AG04450 (cell line): Measurements from ENCODE around the gene MAD1L1. TPM values are rescaled to one million over a fixed set of nuclear protein-coding genes. Genes with fewer than 3 reads are reported as not detected.

Source experiments
- CTCF ChIA-PET: fragments of 300-600, 350-600 bp; formaldehyde crosslinking; extraction: SDS; loops from one replicate; lab custom pipeline; 2022; ENCODE audit warnings: antibody characterized with exemption, inconsistent platforms; lab: Charles Lee
- POLR2A ChIA-PET: fragments of 350-600 bp; formaldehyde crosslinking; extraction: SDS; loops from one replicate; lab custom pipeline; 2021; ENCODE audit warnings: antibody characterized with exemption, inconsistent platforms; lab: Yijun Ruan, JAX
- DNase-seq: peaks from one replicate; pipeline ENCODE4 v3.0.0-alpha.2; 2011; ENCODE audit warnings: low read depth, low spot score
- H3K27ac ChIP-seq: one replicate; pipeline ENCODE4 v1.5.1; 2012; ENCODE audit warnings: low read depth, low read length, control low read depth
- H3K27me3 ChIP-seq: one replicate; pipeline ENCODE4 v1.6.0; 2012; ENCODE audit warnings: low read length; ENCODE audit not compliant: control insufficient read depth, insufficient read depth
- H3K4me3 ChIP-seq: 2 replicates; pipeline ENCODE4 v1.5.1; 2011; ENCODE audit warnings: mild to moderate bottlenecking, low read depth, low read length, control low read depth
- H3K9me3 ChIP-seq: 2 replicates; pipeline ENCODE4 v1.5.1; 2012; ENCODE audit warnings: low read length; ENCODE audit not compliant: control insufficient read depth, insufficient read depth
- CTCF ChIP-seq: IDR thresholded peaks from 2 replicates; pipeline ENCODE4 v1.5.1; 2011; ENCODE audit warnings: low read depth, low read length, control low read depth, inconsistent platforms
- polyA plus RNA-seq: library from polyadenylated mRNA; depleted of rRNA; stranded (reverse); fragments of >200 nt; gene quantifications from 2 replicates; pipeline ENCODE4 v1.2.3, GENCODE V29; 2011

Gene MAD1L1
- polyA plus RNA-seq, 1 experiment: 11.9 TPM

DNA sequence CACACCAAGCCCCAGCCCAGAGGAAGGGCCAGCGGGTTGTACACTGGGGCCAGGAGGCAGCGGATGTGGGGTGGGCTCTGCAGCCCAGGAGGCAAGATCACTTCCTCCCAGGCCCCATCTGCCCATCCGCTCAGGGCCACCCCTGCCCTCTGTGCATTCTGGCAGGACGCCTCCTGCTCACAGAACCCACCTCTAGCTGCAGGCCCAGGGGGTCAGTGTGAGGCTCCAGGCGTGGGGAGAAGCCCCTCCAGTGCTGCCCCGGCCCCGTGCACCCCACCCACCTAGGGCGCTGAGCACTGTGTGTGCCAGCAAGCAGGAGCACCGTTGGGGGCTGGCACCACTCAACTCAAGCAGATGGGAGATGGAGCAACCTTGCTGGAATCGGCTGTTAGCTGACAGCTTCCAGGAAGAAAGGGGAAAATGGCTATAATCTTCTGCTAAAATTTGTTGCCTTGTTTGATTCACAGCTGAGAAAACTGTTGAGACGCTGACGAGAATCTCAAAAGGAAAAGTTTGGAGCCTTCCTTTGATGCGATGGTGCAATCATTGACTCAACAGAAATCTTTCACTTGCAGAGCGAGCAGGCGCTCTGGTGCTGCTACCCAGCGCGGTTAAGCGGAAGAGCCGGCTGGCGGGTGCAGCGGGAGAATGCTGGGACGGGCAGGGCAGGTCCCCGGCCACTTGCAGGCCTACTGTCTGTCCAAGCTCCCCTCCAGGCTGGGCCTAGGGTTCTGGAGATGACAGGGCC is 286.5 kb downstream of the MAD1L1 start:
- no peak overlapping the region for H3K27ac ChIP-seq
- no peak overlapping the region for H3K4me3 ChIP-seq
- H3K27me3 ChIP-seq: no peaks in the 10 kb centered on the region
- CTCF ChIA-PET: no interaction called here
- TF ChIP-seq CTCF: no peak
- POLR2A ChIA-PET: no interaction called here
- H3K9me3 ChIP-seq: peaks cover 3% of the 10 kb centered on the region; the same call in 1 of the 2 replicates
- DNase-seq: no peak

GRCh38 chr7:1945558-1945957 is 287.2 kb downstream of the MAD1L1 start:
- ChIA-PET CTCF (no interaction called here), POLR2A (no interaction called here)
- Histone ChIP-seq H3K27me3 (no peaks in the 10 kb centered on the region), H3K27ac (no peak overlapping the region), H3K9me3 (peaks cover 3% of the 10 kb centered on the region; the same call in 1 of the 2 replicates), H3K4me3 (no peak overlapping the region)
- TF ChIP-seq CTCF: no peak
- DNase-seq: no peak

- no peak for TF ChIP-seq CTCF
- no peak for DNase-seq
- Histone ChIP-seq H3K27me3 (no peaks in the 10 kb centered on the region), H3K9me3 (peaks cover 3% of the 10 kb centered on the region; the same call in 1 of the 2 replicates), H3K27ac (no peak overlapping the region), H3K4me3 (no peak overlapping the region)
- CTCF ChIA-PET: no interaction called here
- POLR2A ChIA-PET: no interaction called here
These were observed 288.0 kb downstream of the MAD1L1 start for GRCh38 chr7:1944619-1945210.

GRCh38 chr7:1943933-1944618 is 288.7 kb downstream of the MAD1L1 start:
- no peak for DNase-seq
- H3K27ac ChIP-seq: no peak overlapping the region
- ChIA-PET POLR2A (no interaction called here), CTCF (no interaction called here)
- TF ChIP-seq CTCF: no peak
- H3K4me3 ChIP-seq: no peak overlapping the region
- H3K9me3 ChIP-seq: peaks cover 3% of the 10 kb centered on the region; the same call in 1 of the 2 replicates
- no peaks in the 10 kb centered on the region for H3K27me3 ChIP-seq

GRCh38 chr7:1943326-1943725 is 289.4 kb downstream of the MAD1L1 start:
- CTCF ChIA-PET: no interaction called here
- H3K4me3 ChIP-seq: no peak overlapping the region
- H3K9me3 ChIP-seq: peaks cover 3% of the 10 kb centered on the region; the same call in 1 of the 2 replicates
- no peak overlapping the region for H3K27ac ChIP-seq
- DNase-seq: no peak
- H3K27me3 ChIP-seq: no peaks in the 10 kb centered on the region
- no peak for TF ChIP-seq CTCF
- POLR2A ChIA-PET: no interaction called here
